IPS DF 6.9 (cell line): ENCODE results near the gene KLHL29.

Experiments used
- DNase-seq: peaks from one replicate; pipeline ENCODE4 v3.0.0-alpha.2; 2013; ENCODE audit warnings: low read depth, low spot score
- H3K27ac ChIP-seq: one replicate; pipeline ENCODE4 v1.5.1; 2013; ENCODE audit warnings: low read length, control low read depth
- H3K27me3 ChIP-seq: 2 replicates; pipeline ENCODE4 v1.6.1; 2013; ENCODE audit warnings: mild to moderate bottlenecking, low read length; ENCODE audit not compliant: control insufficient read depth, insufficient read depth
- H3K36me3 ChIP-seq: 2 replicates; pipeline ENCODE4 v1.6.1; 2013; ENCODE audit warnings: low read length; ENCODE audit not compliant: control insufficient read depth, insufficient read depth
- H3K4me1 ChIP-seq: 2 replicates; pipeline ENCODE4 v1.6.1; 2013; ENCODE audit warnings: low read length; ENCODE audit not compliant: control insufficient read depth, insufficient read depth
- H3K4me3 ChIP-seq: 2 replicates; pipeline ENCODE4 v1.5.1; 2013; ENCODE audit warnings: mild to moderate bottlenecking, low read length
- H3K9me3 ChIP-seq: 2 replicates; pipeline ENCODE4 v1.6.1; 2013; ENCODE audit warnings: low read length, inconsistent platforms; ENCODE audit not compliant: control insufficient read depth, insufficient read depth
- WGBS: extraction: QIAGEN DNeasy Blood & Tissue Kit; methylation state at CpG from one replicate; pipeline ENCODE4 v1.1.7; 2013; ENCODE audit warnings: mixed read lengths, missing lambda C conversion rate; ENCODE audit not compliant: insufficient read length, insufficient coverage; 5-methylcytosine and 5-hydroxymethylcytosine counted together

Gene KLHL29

DNA sequence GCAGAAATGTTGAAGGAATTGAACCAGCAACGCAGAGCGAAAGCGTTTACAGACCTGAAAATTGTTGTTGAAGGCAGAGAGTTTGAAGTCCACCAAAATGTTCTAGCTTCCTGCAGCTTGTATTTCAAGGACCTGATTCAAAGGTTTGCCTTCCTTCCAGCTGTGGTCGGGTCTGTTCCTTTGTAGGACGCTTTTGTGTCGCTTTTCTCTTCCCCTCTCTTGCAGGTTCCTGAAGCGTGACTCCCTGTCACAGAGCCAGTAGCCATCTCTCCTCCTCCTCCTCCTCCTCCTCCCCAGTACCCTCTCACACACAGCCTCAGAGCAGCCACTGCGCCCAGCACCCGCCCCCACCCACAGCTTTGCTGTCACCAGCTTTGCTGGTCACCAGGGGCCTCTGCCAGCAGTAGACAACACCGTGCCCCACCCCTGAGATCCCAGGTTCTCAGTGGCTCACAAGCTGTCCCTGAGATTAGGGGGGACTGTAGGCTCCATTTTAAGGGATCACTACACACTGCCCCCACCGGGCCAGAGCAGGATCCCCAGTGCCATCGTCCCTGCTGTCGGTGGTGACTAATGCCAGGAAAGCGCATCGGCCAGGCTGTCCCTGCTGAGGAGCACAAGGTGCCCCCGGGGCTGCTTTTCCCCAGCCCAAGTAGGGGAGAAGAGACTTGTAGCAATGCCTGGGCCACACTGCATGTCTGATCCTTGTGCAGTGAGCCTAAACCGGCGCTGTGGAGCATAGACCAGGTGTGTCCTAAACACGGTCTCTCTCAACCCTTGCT is 299.6 kb downstream of the KLHL29 start:
- Histone ChIP-seq H3K36me3 (no peaks in the 10 kb centered on the region), H3K4me3 (no peak overlapping the region), H3K27me3 (no peaks in the 10 kb centered on the region), H3K27ac (no peak overlapping the region), H3K4me1 (no peaks in the 10 kb centered on the region), H3K9me3 (no peaks in the 10 kb centered on the region)
- WGBS, result no CpG with 5 or more reads among the region's 19 CpGs
- DNase-seq, result no peak

DNA sequence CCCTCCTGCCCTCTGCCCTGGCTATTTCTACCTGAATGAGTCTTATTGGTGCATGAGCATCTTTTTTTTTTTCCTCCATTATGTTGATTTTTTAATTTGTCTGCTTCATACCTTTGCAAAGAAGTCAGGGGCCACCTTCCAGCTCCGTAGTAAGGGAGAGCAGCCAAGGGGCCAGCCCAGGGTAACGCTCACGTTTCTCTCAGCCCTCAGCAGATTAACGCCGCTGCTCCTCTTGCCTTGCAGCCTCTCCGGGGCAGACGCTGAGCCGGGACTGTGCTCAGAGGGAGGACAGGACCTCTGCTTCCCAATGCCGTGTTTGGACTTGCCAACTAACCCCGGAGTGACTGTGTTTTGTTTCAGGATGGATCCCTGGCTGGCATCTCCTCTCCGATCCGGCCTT is 300.2 kb downstream of the KLHL29 start:
- H3K9me3 ChIP-seq, result no peaks in the 10 kb centered on the region
- H3K36me3 ChIP-seq, result no peaks in the 10 kb centered on the region
- H3K27ac ChIP-seq, result no peak overlapping the region
- DNase-seq, result no peak
- no peaks in the 10 kb centered on the region for H3K27me3 ChIP-seq
- no peaks in the 10 kb centered on the region for H3K4me1 ChIP-seq
- WGBS, result no CpG with 5 or more reads among the region's 12 CpGs
- no peak overlapping the region for H3K4me3 ChIP-seq

DNA sequence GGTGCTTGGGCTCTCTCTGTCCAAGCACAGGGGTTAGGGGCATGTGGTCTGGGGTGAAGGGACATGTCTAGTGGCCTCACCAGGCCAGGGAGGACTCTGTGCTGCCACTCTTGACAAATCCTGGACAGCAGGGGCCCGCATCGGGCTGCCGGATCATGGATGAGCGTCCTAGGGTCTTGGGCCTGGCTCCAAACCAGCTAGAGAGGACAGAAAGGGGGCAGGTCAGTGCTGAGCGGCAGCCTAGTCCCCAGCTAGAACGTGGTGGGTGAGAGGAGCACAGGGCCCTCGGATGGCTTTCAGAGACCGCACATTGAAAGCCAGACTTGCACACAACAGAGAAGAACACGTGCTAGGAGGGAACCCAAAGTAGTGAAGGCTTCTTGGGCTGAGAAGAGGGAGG is 300.7 kb downstream of the KLHL29 start:
- Histone ChIP-seq H3K27me3 (no peaks in the 10 kb centered on the region), H3K9me3 (no peaks in the 10 kb centered on the region), H3K4me1 (no peaks in the 10 kb centered on the region), H3K4me3 (no peak overlapping the region), H3K36me3 (no peaks in the 10 kb centered on the region), H3K27ac (no peak overlapping the region)
- no peak for DNase-seq
- no CpG with 5 or more reads among the region's 9 CpGs for WGBS

DNA sequence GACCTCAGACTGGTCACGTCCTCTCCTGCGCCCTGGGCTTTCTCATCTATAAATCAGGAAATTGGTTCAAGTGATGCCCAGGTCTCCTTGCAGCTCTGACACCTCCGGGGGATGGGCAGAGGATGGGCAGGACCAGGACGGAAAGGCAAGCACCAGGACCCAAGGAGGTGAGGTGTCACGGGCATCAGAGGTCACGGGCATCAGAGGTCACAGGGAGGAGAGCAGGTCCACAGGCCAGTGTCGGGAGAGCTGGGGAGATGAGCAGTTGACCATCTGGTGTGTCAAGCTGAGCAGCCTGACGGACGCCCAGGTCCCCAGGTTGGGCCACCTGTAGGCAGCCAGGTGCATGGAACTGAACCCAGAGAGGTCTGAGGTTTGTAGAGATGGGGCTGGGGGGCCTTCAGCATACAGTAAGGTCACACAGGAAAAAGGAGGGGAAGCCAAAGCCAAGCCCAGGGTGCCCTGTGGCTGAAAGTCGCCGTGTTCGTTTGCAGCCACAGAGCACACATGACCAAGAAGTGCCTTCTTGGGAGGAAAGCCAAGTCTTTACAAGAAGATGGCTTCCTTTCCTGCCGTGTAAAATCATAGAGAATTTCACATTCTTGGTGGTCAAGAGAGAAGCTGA is 301.5 kb downstream of the KLHL29 start:
- H3K4me1 ChIP-seq, result no peaks in the 10 kb centered on the region
- H3K27me3 ChIP-seq, result no peaks in the 10 kb centered on the region
- H3K27ac ChIP-seq, result no peak overlapping the region
- WGBS, result no CpG with 5 or more reads among the region's 13 CpGs
- no peaks in the 10 kb centered on the region for H3K36me3 ChIP-seq
- DNase-seq, result no peak
- no peaks in the 10 kb centered on the region for H3K9me3 ChIP-seq
- no peak overlapping the region for H3K4me3 ChIP-seq

DNA sequence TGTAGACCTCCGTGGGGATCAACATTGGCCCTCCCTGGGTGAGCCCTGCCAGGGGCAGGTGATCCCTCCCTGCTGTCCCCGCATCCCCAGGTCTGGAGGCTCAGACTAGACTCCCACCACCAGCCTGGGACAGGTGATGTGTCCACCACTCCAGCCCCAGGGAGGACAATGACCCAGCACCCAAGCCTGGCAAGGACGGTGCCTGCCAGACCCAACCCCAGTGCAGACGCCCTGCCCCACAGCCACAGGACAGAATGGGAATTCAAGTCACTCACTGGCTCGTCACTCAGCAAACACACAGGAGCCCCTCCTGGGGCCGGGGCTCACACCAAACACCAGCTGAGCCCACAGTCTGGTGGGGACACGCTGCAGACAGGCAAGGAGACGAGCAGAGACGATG is 302.2 kb downstream of the KLHL29 start:
- Histone ChIP-seq H3K4me3 (no peak overlapping the region), H3K27ac (no peak overlapping the region), H3K4me1 (no peaks in the 10 kb centered on the region), H3K36me3 (no peaks in the 10 kb centered on the region), H3K9me3 (no peaks in the 10 kb centered on the region), H3K27me3 (no peaks in the 10 kb centered on the region)
- no peak for DNase-seq
- no CpG with 5 or more reads among the region's 9 CpGs for WGBS

- Histone ChIP-seq H3K27me3 (no peaks in the 10 kb centered on the region), H3K27ac (no peak overlapping the region), H3K4me1 (no peaks in the 10 kb centered on the region), H3K36me3 (no peaks in the 10 kb centered on the region), H3K9me3 (no peaks in the 10 kb centered on the region), H3K4me3 (no peak overlapping the region)
- DNase-seq, result no peak
- WGBS, result no CpG with 5 or more reads among the region's 14 CpGs
Observed at GRCh38 chr2:23687713-23688112, 302.7 kb downstream of the KLHL29 start.

- DNase-seq, result no peak
- H3K27ac ChIP-seq, result no peak overlapping the region
- no peaks in the 10 kb centered on the region for H3K9me3 ChIP-seq
- no CpG with 5 or more reads among the region's 15 CpGs for WGBS
- no peaks in the 10 kb centered on the region for H3K36me3 ChIP-seq
- no peak overlapping the region for H3K4me3 ChIP-seq
- H3K4me1 ChIP-seq, result no peaks in the 10 kb centered on the region
- no peaks in the 10 kb centered on the region for H3K27me3 ChIP-seq
Observed at GRCh38 chr2:23688486-23689130, 303.6 kb downstream of the KLHL29 start.

GRCh38 chr2:23689131-23689700 is 304.2 kb downstream of the KLHL29 start:
- no CpG with 5 or more reads among the region's 11 CpGs for WGBS
- DNase-seq, result no peak
- H3K27me3 ChIP-seq, result no peaks in the 10 kb centered on the region

DNA sequence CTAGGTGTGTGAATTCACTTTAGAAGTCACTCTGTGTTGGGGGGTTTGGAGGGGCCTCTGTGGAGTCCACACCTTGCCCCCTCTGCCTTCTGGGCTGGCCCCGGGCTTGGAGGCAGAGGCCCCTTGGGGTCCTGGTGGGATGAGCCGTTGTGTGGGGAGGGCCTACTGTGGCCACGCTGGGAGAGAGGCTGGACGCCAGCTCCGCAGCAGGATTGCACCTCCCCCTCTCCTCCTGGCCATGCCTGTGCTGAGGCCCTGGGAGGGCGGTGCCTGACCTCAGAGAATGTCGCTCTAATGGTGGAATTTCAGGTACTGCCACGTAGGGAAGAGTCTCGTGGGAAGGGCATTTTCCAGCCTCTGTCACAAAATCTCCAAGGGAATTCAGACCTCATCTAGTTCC is 304.9 kb downstream of the KLHL29 start:
- H3K36me3 ChIP-seq, result no peaks in the 10 kb centered on the region
- H3K27me3 ChIP-seq, result no peaks in the 10 kb centered on the region
- H3K9me3 ChIP-seq, result no peaks in the 10 kb centered on the region
- no peak overlapping the region for H3K27ac ChIP-seq
- no peaks in the 10 kb centered on the region for H3K4me1 ChIP-seq
- H3K4me3 ChIP-seq, result no peak overlapping the region
- WGBS, result no CpG with 5 or more reads among the region's 9 CpGs
- no peak for DNase-seq

More at GRCh38 chr2:23689131-23689700, 304.2 kb downstream of the KLHL29 start:
- Histone ChIP-seq H3K9me3 (no peaks in the 10 kb centered on the region), H3K4me1 (no peaks in the 10 kb centered on the region), H3K27ac (no peak overlapping the region), H3K36me3 (no peaks in the 10 kb centered on the region), H3K4me3 (no peak overlapping the region)

GRCh38 chr2:23690421-23691105 is 305.6 kb downstream of the KLHL29 start:
- H3K36me3 ChIP-seq, result no peaks in the 10 kb centered on the region
- no peaks in the 10 kb centered on the region for H3K9me3 ChIP-seq
- no CpG with 5 or more reads among the region's 31 CpGs for WGBS
- H3K27ac ChIP-seq, result no peak overlapping the region
- H3K27me3 ChIP-seq, result no peaks in the 10 kb centered on the region
- no peak for DNase-seq
- H3K4me3 ChIP-seq, result no peak overlapping the region
- no peaks in the 10 kb centered on the region for H3K4me1 ChIP-seq
